HG02798 (cell line): ENCODE results near the gene STIP1.

ENCODE experiments used
- ATAC-seq: cut with Tn5 transposase; IDR thresholded peaks from one replicate; pipeline ENCODE4 v1.9.1; 2021; ENCODE audit warnings: mild to moderate bottlenecking; ENCODE audit not compliant: unreplicated experiment, poor library complexity

STIP1 gene

DNA sequence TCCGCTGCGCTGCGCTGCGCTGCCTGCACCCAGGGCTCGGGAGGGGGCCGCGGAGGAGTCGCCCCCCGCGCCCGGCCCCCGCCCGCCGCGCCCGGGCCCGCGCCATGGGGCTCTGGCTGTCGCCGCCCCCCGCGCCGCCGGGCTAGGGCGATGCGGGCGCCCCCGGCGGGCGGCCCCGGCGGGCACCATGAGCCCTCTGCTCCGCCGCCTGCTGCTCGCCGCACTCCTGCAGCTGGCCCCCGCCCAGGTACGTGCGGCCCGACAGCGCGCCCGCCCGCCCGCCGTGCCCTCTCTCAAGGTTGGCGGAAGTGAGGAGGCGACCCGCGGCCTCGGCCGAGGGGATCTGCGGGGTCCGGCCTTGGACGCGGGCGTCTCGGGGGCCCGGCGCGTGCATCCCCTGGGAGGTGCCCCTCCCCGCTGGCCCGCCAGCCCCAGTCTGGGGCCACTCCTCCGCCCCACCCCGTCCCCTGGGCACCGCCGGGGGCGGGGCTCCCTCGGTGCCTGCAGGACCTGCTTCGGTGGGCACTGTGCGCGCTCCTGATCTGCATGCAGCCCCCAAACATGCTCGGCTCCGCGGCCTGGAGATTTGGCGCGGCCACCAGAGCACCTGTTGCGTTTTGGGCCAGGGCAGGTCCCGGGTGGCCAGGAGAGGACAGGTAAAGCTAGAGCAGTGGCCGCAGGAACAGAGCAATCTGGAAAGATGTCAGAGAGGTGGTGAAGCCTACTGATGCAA is 48.8 kb downstream of the STIP1 start:
- peak; percentile 30 for ATAC-seq

DNA sequence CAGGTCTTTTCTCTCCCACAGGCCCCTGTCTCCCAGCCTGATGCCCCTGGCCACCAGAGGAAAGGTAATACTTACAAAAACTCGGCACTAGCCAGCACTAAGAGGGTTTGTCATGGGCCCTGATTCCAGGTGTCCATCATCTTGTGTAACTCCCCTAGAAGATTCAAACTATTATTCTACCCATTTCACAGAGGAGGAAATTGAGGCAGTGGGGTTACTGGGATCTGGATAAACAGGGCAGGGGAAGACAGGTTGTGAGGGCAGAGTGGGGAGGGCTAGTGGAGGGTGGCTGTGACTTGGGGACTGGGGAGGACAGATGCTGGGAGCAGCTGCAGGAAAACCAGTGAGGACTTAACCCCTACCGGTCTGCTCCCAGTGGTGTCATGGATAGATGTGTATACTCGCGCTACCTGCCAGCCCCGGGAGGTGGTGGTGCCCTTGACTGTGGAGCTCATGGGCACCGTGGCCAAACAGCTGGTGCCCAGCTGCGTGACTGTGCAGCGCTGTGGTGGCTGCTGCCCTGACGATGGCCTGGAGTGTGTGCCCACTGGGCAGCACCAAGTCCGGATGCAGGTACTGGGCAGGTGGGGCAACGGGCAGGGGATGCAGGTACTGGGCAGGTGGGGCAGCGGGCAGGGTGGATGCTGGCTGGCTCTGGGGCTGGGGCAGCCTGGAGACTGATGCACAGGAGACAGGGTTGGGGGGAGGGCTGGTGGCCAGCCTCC is 49.6 kb downstream of the STIP1 start:
- no peak for ATAC-seq

DNA sequence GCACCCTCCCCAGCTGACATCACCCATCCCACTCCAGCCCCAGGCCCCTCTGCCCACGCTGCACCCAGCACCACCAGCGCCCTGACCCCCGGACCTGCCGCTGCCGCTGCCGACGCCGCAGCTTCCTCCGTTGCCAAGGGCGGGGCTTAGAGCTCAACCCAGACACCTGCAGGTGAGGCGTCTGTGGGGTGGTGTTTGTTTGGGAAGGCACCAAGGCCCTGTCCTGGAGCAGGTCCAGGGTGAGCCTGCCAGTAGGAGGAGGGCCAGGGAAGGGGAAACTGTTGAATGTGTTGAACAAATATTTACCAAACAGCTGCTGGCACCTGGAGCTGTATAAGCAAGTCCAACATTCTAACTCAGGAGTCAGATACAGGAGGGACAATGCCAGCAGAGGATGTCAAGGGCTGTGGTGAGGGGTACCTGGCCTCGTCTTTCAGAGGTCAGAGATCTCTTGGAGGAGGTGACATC is 51.5 kb downstream of the STIP1 start:
- no peak for ATAC-seq

DNA sequence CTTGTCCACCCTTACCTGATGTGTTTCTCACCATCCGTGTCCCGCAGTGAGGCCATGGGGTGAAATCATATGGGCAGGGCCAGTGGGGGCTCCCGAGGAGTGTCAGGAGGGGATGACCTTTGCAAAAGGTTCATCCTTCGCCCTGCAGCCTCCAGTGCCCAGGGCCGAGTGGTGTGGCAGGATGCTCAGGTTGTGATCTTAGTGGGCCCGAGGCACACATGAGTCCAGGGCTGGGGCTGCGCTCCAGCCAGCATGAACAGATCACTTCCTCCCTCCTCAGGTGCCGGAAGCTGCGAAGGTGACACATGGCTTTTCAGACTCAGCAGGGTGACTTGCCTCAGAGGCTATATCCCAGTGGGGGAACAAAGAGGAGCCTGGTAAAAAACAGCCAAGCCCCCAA is 52.1 kb downstream of the STIP1 start:
- ATAC-seq = no peak

DNA sequence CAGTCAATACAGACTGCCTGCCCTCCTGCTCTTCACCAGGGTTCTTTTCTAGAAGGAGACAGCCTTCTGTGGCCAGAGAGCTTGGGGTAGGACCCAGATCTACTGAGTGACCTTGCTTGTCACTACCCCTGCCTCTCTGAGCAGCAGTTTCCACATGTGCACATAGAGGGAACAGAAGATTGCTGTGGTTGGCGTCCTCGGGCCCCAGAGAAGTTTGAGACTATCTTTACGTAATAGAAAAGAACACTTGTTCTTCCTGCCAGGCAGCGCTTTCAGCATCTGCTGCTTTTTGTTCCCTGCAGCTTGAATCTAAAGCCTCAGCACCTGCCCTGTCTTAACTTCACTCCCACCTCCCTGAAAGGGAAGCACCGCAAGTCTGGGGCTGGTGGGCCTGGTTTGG is 53.0 kb downstream of the STIP1 start:
- ATAC-seq = no peak

DNA sequence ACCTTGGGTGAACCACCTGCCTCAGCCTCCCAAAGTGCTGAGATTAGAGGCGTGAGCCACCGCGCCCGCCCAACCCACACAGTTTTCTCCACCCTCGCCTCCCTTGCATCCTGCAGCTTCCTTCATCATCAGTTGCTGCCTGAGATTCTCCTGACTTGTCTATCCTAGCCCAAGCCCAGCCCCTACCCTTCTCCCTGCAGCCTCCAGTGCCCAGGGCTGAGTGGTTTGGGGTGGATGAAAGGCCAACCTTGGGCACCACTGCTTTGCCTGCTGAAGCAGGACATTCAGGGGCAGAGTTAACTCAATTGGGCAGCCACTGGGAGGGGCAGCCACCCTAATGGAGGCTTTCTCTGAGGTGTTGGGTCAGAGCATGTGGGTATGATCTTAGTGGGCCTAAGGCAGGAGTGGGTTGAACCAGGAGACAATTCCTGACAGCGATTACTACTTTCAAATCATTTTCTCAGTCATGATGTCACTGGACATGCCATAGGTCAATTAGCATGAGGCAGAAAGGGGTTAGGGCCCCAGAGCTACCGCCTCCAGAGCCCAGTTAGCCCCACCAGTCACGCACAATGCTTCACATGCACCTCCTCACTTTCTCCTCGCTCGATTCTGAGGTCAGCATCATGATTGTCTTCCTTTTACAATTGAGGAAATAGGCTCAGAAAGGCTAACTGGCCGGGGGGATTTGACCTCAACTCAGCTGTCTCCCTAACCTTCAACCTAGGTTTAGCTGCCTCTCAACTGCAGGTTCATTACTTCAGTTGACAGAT is 53.9 kb downstream of the STIP1 start:
- no peak for ATAC-seq

DNA sequence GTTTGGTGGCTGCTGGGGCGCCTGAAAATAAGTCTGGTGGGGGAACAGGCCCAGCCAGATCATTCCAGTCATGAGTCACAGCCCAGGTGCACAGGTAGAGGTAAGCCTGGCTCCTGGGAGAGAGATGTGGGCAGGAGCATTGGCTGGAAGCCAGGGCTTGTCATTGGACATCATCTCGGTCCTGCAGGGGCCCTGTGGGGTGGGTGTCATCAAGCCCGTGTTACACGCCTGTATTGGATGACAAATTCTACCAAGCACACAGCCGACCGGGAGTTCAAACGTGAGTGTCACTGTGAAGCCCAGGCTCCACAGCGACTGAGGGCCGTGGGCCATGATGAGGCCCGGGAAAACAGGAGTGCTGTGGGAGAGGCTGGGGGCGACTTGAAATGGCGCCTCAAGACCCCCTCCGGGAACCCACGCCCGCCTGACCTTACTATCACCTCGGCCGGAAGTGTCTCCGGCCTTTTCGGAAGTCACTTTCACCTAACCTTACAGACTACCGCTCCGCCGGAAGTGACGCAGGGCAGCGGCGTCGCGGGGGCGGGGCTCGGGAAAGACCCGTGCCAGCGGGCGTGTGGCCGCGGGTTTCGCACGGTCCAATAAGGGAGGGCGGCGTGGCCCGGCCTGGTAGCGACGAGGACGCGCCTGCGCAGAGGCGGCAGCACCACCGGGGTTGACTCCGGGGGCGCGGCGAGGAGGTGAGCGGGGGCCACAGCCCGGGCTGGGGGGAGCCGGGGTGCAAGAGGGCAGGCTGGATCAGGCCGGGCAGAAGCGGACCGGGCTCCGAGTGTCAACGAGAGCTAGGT is 54.7 kb downstream of the STIP1 start, which contains the start of gene FKBP2:
TSS of gene FKBP2 (plus strand) at position 661 of the 806 bp plus-strand sequence. CDS start 1,293 bp downstream, outside the sequence.
- ATAC-seq = peak; percentile 65

DNA sequence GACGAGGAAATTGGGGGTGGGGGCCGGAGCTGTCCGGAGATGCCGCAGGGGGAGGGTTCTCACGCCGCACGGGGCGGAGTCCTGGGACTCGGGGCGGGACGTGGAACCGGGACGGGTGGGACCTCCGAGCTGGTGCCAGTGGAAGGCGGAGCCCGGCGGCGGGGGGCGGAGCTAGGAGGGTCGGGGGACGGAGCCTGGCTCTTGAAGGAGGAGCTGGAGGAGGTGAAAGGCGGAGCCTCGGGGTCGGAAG is 55.2 kb downstream of the STIP1 start:
- peak; percentile 79 for ATAC-seq

DNA sequence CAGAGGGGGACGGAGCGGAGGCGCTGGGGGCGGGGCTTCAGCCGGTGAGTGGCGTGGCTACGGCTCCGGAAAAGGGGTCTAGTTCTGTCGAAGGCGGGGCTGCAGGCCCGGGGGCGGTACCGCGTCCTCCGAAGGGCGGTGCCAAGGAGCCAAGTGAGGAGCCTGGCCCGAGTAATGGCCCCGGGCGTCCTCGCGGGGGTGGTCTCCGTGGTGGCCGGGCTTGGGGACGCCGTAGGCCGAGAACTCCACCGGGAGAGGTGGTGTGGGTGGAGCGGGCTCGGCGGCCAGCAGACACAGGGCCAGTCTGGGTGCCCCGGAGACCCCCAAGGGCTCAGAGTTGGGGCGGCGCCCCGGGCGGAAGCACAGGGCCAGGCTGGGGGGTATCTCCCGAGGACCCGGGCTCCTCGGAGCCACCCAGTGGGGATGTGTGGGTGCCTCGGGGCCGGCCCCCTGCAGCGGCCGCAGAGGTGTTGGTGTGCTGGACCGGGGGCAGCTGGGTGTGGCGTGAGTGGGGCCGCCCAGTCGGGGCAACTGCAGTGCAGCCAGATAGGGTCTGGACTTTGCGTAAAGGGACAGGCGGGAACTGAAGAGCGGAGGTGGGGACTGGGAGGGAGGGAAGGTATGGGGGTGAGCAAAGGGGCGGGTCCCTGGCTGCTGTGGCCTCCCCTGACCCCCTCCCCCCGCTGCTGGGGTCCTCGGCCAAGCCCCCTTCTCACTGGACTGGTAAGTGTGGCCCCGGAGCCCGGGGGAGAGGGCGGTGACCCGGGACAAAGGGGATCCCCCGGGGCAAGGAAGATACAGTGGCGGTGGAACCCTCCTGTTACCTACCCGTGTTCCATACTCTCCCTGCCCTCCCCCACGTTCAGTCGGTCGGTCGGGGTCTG is 55.8 kb downstream of the STIP1 start:
- ATAC-seq = no peak

DNA sequence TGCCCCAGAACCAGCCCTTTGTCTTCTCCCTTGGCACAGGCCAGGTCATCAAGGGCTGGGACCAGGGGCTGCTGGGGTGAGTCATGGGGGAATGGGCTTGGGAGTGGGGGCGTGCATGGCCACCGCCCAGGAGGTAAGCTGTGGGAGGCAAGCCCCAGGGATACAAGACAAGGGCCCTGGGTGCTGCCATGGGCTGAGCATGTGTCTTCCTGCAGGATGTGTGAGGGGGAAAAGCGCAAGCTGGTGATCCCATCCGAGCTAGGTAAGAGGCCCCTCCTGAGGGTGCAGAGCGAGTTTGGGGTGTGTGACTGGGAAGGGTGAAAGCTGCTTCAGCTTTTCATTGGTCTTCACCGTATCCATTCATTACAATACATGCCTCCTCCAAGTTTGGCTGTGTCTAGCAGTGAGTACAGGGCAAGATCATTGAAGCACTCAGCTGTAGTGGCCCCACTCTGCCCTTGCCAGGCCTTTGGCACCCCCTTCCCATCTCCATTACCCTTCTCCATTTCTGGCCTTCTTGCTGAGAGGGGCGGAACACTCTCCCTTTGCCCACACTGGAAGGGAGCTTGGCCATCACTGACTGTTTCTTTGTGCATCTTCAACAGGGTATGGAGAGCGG is 57.4 kb downstream of the STIP1 start:
- no peak for ATAC-seq

DNA sequence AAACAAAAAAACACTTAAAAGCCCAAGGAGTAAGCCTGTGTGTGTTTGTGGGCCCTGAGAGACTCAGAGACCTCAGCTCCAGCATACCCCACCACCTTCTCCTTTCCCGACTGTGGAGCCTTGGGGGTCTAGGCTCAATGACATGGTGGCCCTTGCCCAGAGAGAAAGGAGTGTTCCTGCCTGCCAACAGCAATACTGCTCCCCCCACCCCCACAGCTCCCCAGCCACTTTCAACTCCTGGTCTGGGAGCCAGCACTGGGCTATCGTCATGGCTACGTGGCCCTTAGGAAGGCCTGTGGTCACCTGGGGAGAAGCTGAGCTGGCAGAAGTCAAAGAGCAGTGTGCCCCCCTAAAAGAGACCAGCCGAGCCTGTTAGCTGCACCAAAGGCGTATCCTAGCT is 58.1 kb downstream of the STIP1 start:
- ATAC-seq = no peak

DNA sequence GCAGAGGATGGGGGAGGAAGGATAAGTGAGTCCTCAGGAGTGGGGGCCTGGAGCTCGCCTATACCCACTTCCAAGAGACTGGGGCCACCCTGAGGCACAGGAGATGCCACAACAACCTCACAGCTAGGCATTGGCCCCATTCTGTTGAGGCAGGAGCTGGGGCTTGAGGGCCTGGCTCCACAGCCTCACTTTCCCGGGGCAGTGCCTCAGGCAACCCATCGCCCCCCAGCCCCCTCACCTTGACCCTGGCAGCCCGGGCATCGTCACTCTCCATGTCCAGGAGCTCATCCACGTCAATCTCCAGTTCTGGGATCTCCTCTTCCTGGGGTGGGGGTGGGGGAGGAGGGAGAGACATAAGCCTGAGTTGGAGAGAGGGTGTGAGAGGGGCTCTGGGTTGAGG is 59.0 kb downstream of the STIP1 start:
- ATAC-seq = no peak

DNA sequence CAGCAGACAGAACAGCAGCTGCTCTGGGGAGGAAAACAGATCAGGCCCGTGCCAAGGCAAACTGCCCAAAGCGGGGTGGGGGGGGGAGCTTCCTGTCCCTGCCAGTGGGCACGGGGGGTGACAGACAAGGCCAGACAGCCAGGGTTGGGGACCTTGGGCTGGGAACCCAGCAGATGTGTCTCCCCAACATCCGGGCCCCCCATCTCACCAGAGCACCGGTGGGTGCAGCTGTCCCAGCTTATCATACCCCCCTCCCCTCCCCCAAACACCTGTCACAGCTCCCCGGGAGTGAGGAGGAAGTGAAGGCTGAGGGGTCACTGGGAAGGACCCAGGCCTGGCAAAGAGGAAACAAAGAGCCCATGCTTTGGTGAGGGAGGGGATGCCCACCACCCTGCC is 59.4 kb downstream of the STIP1 start:
- no peak for ATAC-seq

DNA sequence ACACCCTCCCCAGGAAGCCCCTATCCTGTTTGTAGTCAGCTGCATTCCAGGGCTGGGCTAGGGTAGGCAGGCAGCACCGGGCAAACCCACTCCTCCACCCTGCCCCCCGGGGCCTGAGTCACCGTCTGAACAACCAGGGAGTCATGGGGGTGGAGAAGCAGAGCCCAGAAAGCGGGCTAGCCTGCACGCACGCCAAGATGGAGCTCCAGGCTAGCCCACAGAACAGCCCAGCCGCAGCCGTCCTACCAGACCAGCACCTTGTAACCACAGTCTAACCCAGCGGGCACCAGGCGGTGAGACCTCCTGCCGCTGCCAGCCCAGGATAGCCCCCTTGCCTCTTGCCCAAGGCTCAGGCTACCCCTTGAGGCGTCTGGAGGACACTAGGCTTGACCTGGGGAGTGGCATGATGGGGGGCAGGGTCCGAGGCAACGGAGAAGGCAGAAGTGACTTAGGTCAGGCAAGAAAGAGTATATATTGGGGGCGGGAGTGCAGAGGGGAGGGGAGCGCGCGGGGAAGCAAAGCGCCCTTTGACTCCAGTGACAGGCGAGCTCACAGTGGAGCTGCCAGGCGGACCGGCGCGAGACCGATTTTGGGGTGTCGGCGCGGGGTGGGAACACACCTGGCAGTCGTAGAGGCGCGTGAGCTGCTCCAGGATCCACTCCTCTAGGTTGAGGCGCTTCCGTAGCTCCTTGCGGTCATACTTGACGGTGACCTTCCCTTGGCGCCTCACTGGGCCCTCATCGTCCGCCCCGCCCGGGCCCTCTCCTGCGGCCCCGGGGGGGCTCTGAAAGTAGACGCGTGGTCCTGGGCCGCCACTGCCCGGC is 60.0 kb downstream of the STIP1 start:
- no peak for ATAC-seq

DNA sequence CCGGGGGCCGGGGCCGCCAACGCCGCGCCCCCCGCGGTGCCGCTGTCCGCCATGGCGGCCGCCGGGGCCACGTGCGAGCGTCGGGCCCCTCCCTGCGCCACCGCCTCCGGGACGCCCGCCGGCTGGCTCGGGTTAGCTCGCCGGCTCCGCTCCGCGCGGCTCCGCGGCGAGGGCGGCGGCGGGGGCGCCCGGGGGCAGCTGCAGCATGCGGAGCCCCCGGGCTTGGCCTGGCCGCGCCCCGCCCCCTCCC is 60.6 kb downstream of the STIP1 start:
- ATAC-seq = peak; percentile 22

DNA sequence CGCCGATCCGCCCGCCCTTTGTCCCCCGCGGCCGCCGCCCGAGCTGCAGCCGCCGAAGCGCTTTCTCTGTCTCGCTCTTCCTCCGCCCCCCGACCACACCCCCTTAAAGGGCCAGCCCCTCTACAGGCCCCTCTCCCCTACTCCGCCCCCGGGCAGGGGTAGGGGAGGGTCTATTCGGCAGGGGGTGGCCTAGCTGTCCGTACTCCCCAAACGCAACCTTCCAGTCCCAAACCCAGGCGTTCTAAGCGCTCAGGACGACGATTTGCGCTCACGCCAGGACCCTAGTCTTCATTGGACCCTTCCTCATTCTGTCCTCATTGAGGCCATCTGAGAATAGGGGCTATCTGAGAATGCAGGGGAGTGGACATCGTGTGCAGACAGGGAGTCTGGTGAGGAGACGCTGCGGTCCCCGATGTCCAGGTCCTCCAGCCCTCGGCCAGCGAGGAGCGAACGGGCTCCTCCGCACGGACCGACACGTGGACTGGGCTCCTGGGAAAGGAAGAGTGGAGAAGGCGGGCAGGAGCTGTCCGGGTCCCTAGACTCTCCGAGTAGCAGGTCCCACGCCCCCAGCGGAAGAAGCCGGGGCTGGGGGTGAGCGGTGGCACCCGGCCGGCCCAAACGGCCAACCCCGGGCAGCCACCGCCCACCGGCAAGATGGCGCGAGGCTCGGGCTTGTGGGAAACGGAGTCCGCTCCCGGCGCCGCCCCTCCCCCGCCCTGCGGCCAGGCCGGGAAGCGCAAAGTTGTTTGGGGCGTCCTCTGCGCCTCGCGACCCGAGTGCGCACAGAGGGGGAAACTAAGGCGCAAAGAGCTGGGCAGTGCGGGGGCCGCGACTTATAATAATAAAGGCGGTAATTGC is 61.1 kb downstream of the STIP1 start, which contains the start of gene PPP1R14B:
TSS of gene PPP1R14B (minus strand) at position 73 of the 858 bp plus-strand sequence. CDS start 270 bp downstream, outside the sequence.
- peak; percentile 42 for ATAC-seq

DNA sequence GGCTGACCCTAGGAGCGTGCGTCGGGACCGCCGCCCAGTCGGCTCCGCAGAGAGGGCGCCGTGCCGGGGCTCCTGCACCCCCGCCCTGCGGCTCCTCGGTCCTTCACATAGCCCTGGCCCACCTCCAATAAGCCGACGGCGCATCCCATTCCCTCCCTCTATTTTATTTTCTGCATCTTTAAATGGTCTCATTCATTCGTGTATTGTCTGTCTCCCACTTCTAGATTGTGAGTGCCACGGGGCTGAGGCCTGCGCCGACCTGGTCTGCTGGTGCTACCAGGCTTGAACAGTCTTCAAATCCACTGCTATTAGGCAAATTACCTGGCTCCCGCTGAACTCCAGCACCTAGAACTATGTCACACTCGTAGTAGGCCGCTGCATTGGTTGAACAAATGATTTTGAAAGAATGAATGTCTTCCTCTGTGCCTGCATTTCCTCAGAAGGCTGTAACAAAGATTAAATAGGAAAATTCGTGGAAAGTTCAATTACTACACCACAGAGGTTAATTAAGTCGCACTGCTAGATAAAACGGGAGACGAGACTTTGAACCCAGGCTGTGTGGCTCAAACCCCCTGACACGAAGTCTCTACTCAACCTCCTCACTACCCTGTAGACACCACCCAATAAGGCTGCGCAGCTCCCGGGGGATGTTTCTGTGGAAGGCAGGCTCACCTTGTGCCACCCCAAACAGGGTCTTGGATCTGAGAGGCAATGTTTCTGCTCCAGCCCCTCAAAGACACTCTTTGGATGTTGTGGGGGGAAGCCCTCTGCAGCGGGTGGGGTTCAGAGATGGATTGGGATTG is 62.0 kb downstream of the STIP1 start:
- ATAC-seq = no peak
